ENCODE results near the gene NTN5.

DNA sequence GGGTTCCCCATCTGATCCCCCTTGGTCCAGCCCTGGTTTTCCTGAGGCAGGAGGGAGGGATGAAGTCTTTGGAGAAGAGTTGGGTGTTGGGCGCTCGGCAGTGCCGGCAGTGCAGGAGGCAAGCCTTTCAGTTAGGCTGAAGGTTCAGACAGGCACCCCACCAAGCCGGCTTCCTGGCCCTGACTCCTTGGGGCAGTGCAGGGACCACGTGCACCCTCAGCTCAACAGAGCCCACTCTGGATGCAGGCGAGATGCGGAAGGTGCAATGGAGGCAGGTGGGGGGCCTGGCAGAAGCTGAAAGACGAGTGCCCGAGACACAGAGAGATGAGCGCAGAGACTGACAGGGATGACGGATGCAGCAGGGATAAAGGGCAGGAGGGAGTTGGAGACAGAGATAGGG is 35.7 kb upstream of the NTN5 start:
- TF ChIP-seq, protein P1, sequence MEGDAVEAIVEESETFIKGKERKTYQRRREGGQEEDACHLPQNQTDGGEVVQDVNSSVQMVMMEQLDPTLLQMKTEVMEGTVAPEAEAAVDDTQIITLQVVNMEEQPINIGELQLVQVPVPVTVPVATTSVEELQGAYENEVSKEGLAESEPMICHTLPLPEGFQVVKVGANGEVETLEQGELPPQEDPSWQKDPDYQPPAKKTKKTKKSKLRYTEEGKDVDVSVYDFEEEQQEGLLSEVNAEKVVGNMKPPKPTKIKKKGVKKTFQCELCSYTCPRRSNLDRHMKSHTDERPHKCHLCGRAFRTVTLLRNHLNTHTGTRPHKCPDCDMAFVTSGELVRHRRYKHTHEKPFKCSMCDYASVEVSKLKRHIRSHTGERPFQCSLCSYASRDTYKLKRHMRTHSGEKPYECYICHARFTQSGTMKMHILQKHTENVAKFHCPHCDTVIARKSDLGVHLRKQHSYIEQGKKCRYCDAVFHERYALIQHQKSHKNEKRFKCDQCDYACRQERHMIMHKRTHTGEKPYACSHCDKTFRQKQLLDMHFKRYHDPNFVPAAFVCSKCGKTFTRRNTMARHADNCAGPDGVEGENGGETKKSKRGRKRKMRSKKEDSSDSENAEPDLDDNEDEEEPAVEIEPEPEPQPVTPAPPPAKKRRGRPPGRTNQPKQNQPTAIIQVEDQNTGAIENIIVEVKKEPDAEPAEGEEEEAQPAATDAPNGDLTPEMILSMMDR (conservative IDR thresholded peaks at IDR 0.05; ENCODE audit: low read length) = no peak
- TF ChIP-seq EZH2phosphoT487 (IDR thresholded peaks at IDR 0.05; ENCODE audit: borderline replicate concordance, low read depth, low read length) = no peak
